Ovary (tissue), 9 donors: ENCODE data around the gene CASP10. TPM values are rescaled to one million over a fixed set of nuclear protein-coding genes. Genes with fewer than 3 reads are reported as not detected.

Experiments used
- DNase-seq, 5 donors: peaks; one replicate each; pipeline ENCODE4 v3.0.0-alpha.2; 2019 to 2020
- H3K27ac ChIP-seq, 2 donors: fragments of 200-600 bp; one replicate each; pipeline versions ENCODE4 v1.5.1 to v1.8.0; 2019 to 2022
- H3K27me3 ChIP-seq: fragments of 200-600 bp; one replicate; pipeline ENCODE4 v1.8.0; 2022
- H3K36me3 ChIP-seq: fragments of 200-600 bp; sonication (generic); one replicate; pipeline ENCODE4 v1.5.1; 2019
- H3K4me1 ChIP-seq: one replicate; pipeline ENCODE4 v1.8.1; 2013; ENCODE audit warnings: mild to moderate bottlenecking, moderate library complexity; ENCODE audit not compliant: insufficient read depth
- H3K4me3 ChIP-seq: fragments of 200-600 bp; sonication (generic); one replicate; pipeline ENCODE4 v1.5.1; 2017
- H3K9me3 ChIP-seq, 2 donors: fragments of 200-600 bp in 1 of 2; sonication (generic) in 1 of 2; one replicate each; pipeline versions ENCODE4 v1.5.1 to v1.8.1; 2013 to 2019; ENCODE audit warnings: mild to moderate bottlenecking in 1 of 2, moderate library complexity in 1 of 2
- CTCF ChIP-seq, 3 donors: fragments of 450-650 bp in 2 of 3; fragments of 200-600 bp in 1 of 3; IDR thresholded peaks; one replicate each; pipeline versions ENCODE4 v1.5.1 to v1.8.0; 2016 to 2022; ENCODE audit warnings: antibody characterized with exemption in 3 of 3, mild to moderate bottlenecking in 1 of 3
- EP300 ChIP-seq: sonication (generic); formaldehyde crosslinking; IDR thresholded peaks from one replicate; pipeline ENCODE4 v1.6.1; 2017; ENCODE audit warnings: antibody characterized with exemption
- POLR2A ChIP-seq: fragments of 450-650 bp; IDR thresholded peaks from one replicate; pipeline ENCODE4 v1.6.1; 2017; ENCODE audit warnings: antibody characterized with exemption, mild to moderate bottlenecking, moderate library complexity
- WGBS, 3 donors: extraction: QIAGEN DNeasy Blood & Tissue Kit in 1 of 3; methylation state at CpG; one replicate each; pipeline versions ENCODE4 v1.1.5 to v1.1.7; 2013 to 2017; 5-methylcytosine and 5-hydroxymethylcytosine counted together
- intact Hi-C, 4 donors: fragments of 100-400 bp; cut with DNase I; formaldehyde crosslinking; loops; one replicate each; pipeline versions ENCODE4 v1.11.0 to v1.15.1; 2022 to 2023
- polyA plus RNA-seq, 2 donors: library from polyadenylated mRNA; stranded (reverse); fragments of 200-250 nt in 1 of 2; fragments of 350-450 nt in 1 of 2; fragmentation: Illumina TruSeq in 1 of 2; extraction: RNeasy Lipid Tissue Mini Kit (QIAGEN cat#74804) in 1 of 2; gene quantifications; one replicate each; pipeline ENCODE4 v1.2.3, GENCODE V29; 2013 to 2014
- total RNA-seq, 7 donors: library from RNA; depleted of rRNA in 2 of 7; stranded (reverse); fragments of >200 nt in 2 of 7; fragmentation: NEBNext Ultra II Directional in 3 of 7; extraction: Animal tissue kit (Norgen Biotek cat#: 25700) in 3 of 7; gene quantifications; one replicate each; pipeline versions ENCODE4 v1.1.0 to v1.2.4, GENCODE V29; 2016 to 2023
- donor health status: DM: no; HTN: no; CAD: no; lungs with moderate emphysema.
- donor health status: DM: no; HTN: no; CAD: no.
- donor health status: Bipolar disorder and iron deficiency.
- donor health status: DM: yes; HTN: yes; CAD: no.
- donor health status: DM: no; HTN: no; CAD: no.
- donor health status: DM: yes; HTN: yes; CAD: no.

Gene CASP10
- total and polyA plus RNA-seq, 9 donors = 2.1 to 19.0 (median 3.8) TPM

- intact Hi-C loops = no loop called here
Measured at GRCh38 chr2:201261906-201262305, 79.0 kb downstream of the CASP10 start.

GRCh38 chr2:201262718-201263117 is 79.8 kb downstream of the CASP10 start:
- Histone ChIP-seq H3K4me1 (peaks cover 7% of the 10 kb centered on the region), H3K27ac (no peak overlapping the region), H3K36me3 (no peaks in the 10 kb centered on the region), H3K4me3 (no peak overlapping the region), H3K27me3 (no peaks in the 10 kb centered on the region), H3K9me3 (no peaks in the 10 kb centered on the region)
- no peak for TF ChIP-seq EP300
- no peak for TF ChIP-seq POLR2A
- TF ChIP-seq CTCF (IDR thresholded peaks at IDR 0.05) = no peak
- intact Hi-C loops = no loop called here
- 80 to 90% (median 80%) methylated on average over 6 of the region's 6 CpGs for WGBS, 3 donors
- no peak for DNase-seq

More at GRCh38 chr2:201261906-201262305, 79.0 kb downstream of the CASP10 start:
- TF ChIP-seq POLR2A (no peak), EP300 (no peak), CTCF (IDR thresholded peaks at IDR 0.05) (no peak)
- no peak overlapping the region for H3K4me3 ChIP-seq
- H3K36me3 ChIP-seq = no peaks in the 10 kb centered on the region
- WGBS, 3 donors = 80 to 88% (median 82%) methylated on average over 2 of the region's 2 CpGs
- H3K4me1 ChIP-seq = peaks cover 7% of the 10 kb centered on the region
- H3K27me3 ChIP-seq = no peaks in the 10 kb centered on the region
- DNase-seq = no peak
- no peak overlapping the region for H3K27ac ChIP-seq
- H3K9me3 ChIP-seq = no peaks in the 10 kb centered on the region

GRCh38 chr2:201263779-201264178 is 80.8 kb downstream of the CASP10 start:
- no peak for DNase-seq
- WGBS, 3 donors = 80 to 96% (median 95%) methylated on average over 2 of the region's 2 CpGs
- H3K36me3 ChIP-seq = no peaks in the 10 kb centered on the region
- intact Hi-C loops = no loop called here
- H3K9me3 ChIP-seq = no peaks in the 10 kb centered on the region
- H3K27me3 ChIP-seq = no peaks in the 10 kb centered on the region
- H3K27ac ChIP-seq = no peak overlapping the region
- H3K4me1 ChIP-seq = peaks cover 7% of the 10 kb centered on the region
- H3K4me3 ChIP-seq = no peak overlapping the region
- no peak for TF ChIP-seq CTCF (IDR thresholded peaks at IDR 0.05)
- no peak for TF ChIP-seq POLR2A
- TF ChIP-seq EP300 = no peak

GRCh38 chr2:201264472-201265173 is 81.7 kb downstream of the CASP10 start:
- 85 to 87% (median 86%) methylated on average over 7 of the region's 7 CpGs for WGBS, 3 donors

More at GRCh38 chr2:201264472-201265173, 81.7 kb downstream of the CASP10 start:
- peaks cover 4% of the 10 kb centered on the region for H3K4me1 ChIP-seq
- no peaks in the 10 kb centered on the region for H3K27me3 ChIP-seq
- DNase-seq = no peak
- H3K4me3 ChIP-seq = no peak overlapping the region
- TF ChIP-seq CTCF (IDR thresholded peaks at IDR 0.05) (no peak), POLR2A (no peak), EP300 (no peak)
- intact Hi-C loops = no loop called here
- H3K36me3 ChIP-seq = no peaks in the 10 kb centered on the region
- no peaks in the 10 kb centered on the region for H3K9me3 ChIP-seq
- H3K27ac ChIP-seq = no peak overlapping the region
